ENCODE results near the gene VAV2.

VAV2 gene

DNA sequence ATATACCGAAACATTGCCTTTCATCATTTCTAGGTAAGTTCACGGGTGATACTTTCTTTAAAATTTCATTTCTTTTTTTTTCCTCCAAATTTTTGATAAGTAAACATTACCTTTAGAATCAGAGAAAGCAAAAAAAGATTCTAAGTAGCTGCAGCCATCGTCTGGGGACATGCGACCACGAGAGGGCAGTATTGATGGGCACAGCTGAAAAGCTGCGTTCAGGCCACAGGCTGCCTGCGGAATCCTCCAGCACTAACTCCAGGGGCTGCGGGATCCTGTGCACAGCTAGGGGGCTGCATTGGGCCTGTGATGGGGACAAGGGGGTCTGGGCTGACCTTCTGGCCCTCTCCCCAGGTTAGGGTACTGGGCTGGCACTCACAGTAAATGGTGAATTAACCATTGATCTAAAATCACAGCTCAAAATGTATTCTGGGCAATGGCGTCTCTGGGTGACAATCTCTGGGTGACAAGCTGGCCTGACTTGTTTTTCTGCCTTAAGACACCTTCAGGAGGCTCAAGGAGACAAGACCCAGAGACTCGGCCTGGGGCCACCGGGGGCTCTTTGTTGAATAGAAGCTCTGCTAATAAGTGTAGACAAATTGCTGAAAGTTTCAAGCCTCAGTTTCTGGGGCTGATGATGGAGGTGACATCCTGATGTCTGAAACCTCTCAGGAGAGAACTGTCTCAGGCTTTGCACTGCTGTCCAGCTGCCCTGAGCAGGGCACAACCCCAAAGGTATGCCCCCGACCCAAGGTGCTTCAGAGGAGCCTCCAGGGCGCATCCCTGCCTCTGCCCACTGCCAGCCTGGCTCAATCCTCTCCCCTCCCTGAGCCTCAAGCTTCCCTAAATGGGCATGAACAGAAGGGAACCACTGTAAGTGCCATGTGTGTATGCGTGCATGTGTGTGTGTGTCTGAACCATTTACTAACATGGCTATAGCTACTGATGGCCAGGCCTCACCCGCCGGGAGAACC, 209.7 kb downstream of the VAV2 start:
- in situ Hi-C loops (cut with MboI; ENCODE audit: low pct_unique_long_range_greater_than_20kb, low sequenced_read_pairs, unreplicated experiment): loop anchor here (10.0 kb wide), 1 partner anchor 212 kb away; the partner anchor contains the start of gene VAV2
- TF ChIP-seq, protein P1, sequence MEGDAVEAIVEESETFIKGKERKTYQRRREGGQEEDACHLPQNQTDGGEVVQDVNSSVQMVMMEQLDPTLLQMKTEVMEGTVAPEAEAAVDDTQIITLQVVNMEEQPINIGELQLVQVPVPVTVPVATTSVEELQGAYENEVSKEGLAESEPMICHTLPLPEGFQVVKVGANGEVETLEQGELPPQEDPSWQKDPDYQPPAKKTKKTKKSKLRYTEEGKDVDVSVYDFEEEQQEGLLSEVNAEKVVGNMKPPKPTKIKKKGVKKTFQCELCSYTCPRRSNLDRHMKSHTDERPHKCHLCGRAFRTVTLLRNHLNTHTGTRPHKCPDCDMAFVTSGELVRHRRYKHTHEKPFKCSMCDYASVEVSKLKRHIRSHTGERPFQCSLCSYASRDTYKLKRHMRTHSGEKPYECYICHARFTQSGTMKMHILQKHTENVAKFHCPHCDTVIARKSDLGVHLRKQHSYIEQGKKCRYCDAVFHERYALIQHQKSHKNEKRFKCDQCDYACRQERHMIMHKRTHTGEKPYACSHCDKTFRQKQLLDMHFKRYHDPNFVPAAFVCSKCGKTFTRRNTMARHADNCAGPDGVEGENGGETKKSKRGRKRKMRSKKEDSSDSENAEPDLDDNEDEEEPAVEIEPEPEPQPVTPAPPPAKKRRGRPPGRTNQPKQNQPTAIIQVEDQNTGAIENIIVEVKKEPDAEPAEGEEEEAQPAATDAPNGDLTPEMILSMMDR (IDR thresholded peaks at IDR 0.05; ENCODE audit: extremely low read depth, insufficient read depth, missing control alignments): peak; percentile 88
- peak; percentile 83 for DNase-seq (ENCODE audit: low spot score)

DNA sequence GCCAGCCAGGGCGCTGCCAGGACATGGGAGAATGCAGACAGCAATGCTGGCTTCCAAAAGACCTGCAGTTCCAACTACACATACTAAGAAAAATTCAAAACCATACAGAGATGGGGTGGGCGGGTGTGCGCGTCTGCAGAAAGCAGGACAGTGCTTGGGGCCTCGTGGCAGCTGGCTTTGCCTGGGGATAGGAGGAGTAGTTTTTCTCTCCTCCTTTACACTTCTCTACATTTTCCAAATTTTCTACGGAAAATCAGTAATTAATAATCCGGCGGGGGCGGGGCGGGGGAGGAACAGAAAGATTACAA, 210.3 kb downstream of the VAV2 start:
- TF ChIP-seq, protein P1 (IDR thresholded peaks at IDR 0.05; ENCODE audit: extremely low read depth, insufficient read depth, missing control alignments): no peak
- in situ Hi-C loops (cut with MboI; ENCODE audit: low pct_unique_long_range_greater_than_20kb, low sequenced_read_pairs, unreplicated experiment): loop anchor here (10.0 kb wide), 1 partner anchor 213 kb away; the partner anchor contains the start of gene VAV2
- DNase-seq (ENCODE audit: low spot score): no peak

DNA sequence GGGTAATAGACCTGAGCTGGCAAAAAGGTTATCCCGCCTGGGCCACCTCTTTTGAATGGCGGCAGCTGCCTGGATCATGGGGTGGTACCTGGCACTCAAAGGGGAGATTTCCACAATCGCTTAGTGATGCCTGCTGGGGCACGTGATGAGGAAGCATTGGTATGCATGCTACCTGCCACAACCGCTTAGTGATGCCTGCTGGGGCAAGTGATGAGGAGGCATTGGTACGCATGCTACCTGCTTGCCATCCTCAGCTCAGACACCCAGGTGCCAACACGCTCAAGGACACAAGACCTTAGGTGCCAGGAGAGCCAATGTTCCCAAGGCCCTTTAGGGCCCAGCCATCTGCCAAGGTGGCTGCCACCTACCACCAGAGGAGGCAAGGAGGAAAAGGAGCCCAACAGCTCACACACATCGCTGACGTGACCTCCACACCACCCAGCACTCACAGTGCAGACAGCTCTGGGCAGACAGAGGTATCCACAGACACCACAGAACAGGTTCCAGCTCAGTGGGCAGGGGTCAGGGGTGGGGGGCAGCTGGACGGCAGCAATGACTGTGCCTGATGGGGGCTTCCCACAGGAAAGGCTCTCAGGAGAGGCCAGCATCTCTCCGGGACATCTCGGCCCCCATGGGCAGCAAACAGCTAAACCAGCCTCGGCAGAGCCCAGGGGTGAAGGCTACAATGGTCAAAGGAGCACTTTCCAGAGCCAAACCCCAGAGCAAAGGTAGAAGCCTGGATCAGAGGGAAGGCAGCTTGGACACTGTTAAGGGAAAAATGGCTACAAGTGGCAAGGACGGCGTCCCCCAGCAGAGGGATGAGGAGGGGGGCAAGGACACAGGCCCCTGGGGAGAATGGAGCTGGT, 210.9 kb downstream of the VAV2 start:
- in situ Hi-C loops (cut with MboI; ENCODE audit: low pct_unique_long_range_greater_than_20kb, low sequenced_read_pairs, unreplicated experiment): loop anchor here (10.0 kb wide), 1 partner anchor 214 kb away; the partner anchor contains the start of gene VAV2
- no peak for DNase-seq (ENCODE audit: low spot score)
- TF ChIP-seq, protein P1 (IDR thresholded peaks at IDR 0.05; ENCODE audit: extremely low read depth, insufficient read depth, missing control alignments): no peak

DNA sequence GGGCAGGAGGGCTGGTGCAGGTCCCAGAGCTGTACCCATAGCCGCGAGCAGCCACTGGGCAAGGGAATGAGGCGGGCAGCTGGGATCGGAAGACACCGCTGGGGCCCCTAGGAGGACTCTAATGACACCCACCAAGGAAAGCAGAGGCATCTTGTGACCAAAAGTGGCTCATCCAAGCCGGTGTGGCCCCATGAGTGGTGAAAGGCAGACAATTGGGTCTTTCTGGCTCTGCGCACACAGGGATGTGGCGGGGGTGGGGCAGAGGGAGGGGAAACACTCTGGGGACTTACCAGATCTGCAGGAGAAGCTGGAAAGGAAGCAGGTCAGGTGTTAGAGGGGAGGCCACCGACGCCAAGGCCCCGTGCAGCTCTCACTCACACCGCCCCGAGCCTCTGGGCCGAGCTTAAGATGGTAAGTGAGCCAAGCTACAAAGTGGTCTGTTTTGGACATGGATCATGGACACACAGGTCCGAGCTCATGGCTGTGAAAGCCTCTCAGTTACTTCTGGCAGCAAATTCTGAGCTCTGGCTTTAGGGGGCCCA, 211.6 kb downstream of the VAV2 start:
- no peak for DNase-seq (ENCODE audit: low spot score)
- TF ChIP-seq, protein P1 (IDR thresholded peaks at IDR 0.05; ENCODE audit: extremely low read depth, insufficient read depth, missing control alignments): no peak
- in situ Hi-C loops (cut with MboI; ENCODE audit: low pct_unique_long_range_greater_than_20kb, low sequenced_read_pairs, unreplicated experiment): loop anchor here (10.0 kb wide), 1 partner anchor 214 kb away; the partner anchor contains the start of gene VAV2

DNA sequence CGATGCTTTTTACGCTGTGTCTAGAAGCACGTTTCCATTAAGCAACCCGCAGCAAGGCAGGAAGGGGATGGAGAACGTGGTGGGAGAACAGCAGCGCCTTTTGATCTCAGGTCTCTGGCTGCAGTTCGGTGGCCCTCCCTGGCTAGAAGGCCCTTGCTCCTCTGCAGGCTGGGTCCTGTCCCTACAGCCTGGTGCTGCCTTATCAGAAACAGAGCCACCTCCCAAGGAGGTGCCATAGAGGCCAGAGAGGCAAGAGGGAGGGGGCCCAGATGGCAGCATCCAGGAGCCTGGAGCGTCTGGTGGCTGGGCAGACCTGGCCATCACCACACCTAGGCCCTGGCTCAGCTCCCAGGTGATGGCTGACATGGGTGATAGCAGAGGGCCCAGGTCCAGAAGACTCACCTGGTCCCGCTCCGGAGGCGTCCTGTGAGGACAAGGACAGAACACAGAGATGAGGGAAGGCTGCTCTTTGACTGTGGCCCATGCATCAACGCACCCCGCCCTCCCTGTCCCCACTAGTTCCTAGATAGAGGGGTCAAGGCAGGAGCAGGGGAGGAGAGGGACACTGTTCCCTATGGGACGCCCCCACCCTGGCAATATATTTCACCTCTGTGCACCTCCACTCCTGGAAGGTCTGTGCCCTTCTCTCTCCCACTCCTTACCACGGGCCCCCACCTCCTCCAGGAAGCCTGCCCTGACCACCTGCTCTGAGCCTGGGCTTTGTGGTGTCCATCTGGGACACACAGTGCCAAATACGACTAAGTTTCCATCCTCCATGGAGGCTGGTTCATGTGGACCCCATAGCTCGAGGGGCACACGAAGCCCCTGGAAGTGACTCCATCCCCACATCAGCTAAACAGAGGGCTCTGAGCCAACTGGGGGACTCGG, 212.4 kb downstream of the VAV2 start:
- TF ChIP-seq, protein P1 (IDR thresholded peaks at IDR 0.05; ENCODE audit: extremely low read depth, insufficient read depth, missing control alignments): no peak
- in situ Hi-C loops (cut with MboI; ENCODE audit: low pct_unique_long_range_greater_than_20kb, low sequenced_read_pairs, unreplicated experiment): loop anchor here (10.0 kb wide), 1 partner anchor 215 kb away; the partner anchor contains the start of gene VAV2
- no peak for DNase-seq (ENCODE audit: low spot score)

All from GM13977 (cell line).